ENCODE results near the gene SLC6A6. TPM values are rescaled to one million over a fixed set of nuclear protein-coding genes. Genes with fewer than 3 reads are reported as not detected.
A peak's percentile ranks its signal among the peaks of the same experiment; 100 is the strongest.

Gene SLC6A6
- total RNA-seq, 1 donor from 2014 or later, result 5.7 TPM

Small RNAs within 50 kb of the gene (small RNA-seq; reads per million reads assigned to genes)
- gene RNA5SP124 (0.30 reads per million, percentile 31 among the genes with 10 or more reads in this experiment), gene RNU6-905P (not detected)

Other genes starting within 250 kb of the SLC6A6 start
- 14.6 TPM for gene XPC, start 224.0 kb upstream of the SLC6A6 start, total RNA-seq
- gene LSM3, start 223.8 kb upstream of the SLC6A6 start, total RNA-seq, result 14.6 TPM
- gene GRIP2, start 137.7 kb downstream of the SLC6A6 start, total RNA-seq, result 8.9 TPM
- gene CCDC174, start 249.2 kb downstream of the SLC6A6 start, total RNA-seq, result 7.3 TPM

All from skeletal muscle tissue (tissue), 2 donors.